Measurements from ENCODE around the gene PLAAT1. TPM values are rescaled to one million over a fixed set of nuclear protein-coding genes. Genes with fewer than 3 reads are reported as not detected.

Gene PLAAT1
- total and polyA plus RNA-seq, 2 experiments from 2014 or later: 0.87 to 1.4 TPM

- H2AFZ ChIP-seq: no peak overlapping the region
- DNase-seq (ENCODE audit: low spot score): no peak
- H4K20me1 ChIP-seq (ENCODE audit: insufficient read depth, poor library complexity, severe bottlenecking): no peaks in the 10 kb centered on the region
- no peak overlapping the region for H3K27ac ChIP-seq
- 100% methylated on average over 2 of the region's 2 CpGs for WGBS (ENCODE audit: low lambda C conversion rate, missing lambda C conversion rate)
- H3K27me3 ChIP-seq: no peaks in the 10 kb centered on the region
- no peaks in the 10 kb centered on the region for H3K9me2 ChIP-seq (replicated peaks; ENCODE audit: insufficient read depth)
- TF ChIP-seq EZH2 (IDR thresholded peaks at IDR 0.05; ENCODE audit: borderline replicate concordance) (no peak), EZH2phosphoT487 (IDR thresholded peaks at IDR 0.05; ENCODE audit: low read depth, severe bottlenecking, unreplicated experiment) (no peak)
- TF ChIP-seq, protein P1, sequence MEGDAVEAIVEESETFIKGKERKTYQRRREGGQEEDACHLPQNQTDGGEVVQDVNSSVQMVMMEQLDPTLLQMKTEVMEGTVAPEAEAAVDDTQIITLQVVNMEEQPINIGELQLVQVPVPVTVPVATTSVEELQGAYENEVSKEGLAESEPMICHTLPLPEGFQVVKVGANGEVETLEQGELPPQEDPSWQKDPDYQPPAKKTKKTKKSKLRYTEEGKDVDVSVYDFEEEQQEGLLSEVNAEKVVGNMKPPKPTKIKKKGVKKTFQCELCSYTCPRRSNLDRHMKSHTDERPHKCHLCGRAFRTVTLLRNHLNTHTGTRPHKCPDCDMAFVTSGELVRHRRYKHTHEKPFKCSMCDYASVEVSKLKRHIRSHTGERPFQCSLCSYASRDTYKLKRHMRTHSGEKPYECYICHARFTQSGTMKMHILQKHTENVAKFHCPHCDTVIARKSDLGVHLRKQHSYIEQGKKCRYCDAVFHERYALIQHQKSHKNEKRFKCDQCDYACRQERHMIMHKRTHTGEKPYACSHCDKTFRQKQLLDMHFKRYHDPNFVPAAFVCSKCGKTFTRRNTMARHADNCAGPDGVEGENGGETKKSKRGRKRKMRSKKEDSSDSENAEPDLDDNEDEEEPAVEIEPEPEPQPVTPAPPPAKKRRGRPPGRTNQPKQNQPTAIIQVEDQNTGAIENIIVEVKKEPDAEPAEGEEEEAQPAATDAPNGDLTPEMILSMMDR (IDR thresholded peaks at IDR 0.05; ENCODE audit: poor library complexity): no peak
- peaks cover 16% of the 10 kb centered on the region for H3K9me3 ChIP-seq (ENCODE audit: low read depth)
- no peaks in the 10 kb centered on the region for H3K79me2 ChIP-seq
- no peak overlapping the region for H3K4me3 ChIP-seq
- no peak overlapping the region for H3K4me2 ChIP-seq
- peaks cover 3% of the 10 kb centered on the region for H3K36me3 ChIP-seq (replicated peaks; ENCODE audit: insufficient read depth, low read depth)
- no peaks in the 10 kb centered on the region for H3K4me1 ChIP-seq (ENCODE audit: insufficient read depth)
Observed at GRCh38 chr3:193248848-193249468, 7.9 kb downstream of the PLAAT1 start.

DNA sequence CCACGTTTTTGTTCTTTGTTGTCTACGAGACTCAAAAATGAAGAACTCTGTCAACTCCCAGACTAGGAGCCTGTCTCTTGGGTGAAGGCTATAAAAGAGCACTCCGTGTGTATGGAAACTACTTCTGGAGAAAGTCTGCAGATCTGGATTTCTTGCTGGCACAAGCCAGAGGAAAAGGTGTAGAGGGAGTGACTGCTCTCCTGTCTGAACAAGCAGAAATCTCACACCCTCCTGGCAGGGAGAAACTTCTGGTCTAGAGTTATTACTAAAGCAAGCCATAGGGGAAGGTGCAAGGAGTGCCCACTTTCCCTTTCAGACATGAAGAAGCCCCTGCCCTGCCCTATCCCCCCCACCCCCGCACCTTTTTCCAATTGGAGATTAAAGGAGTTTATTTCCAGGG lies 9.5 kb downstream of the PLAAT1 start:
- DNase-seq (ENCODE audit: low spot score): no peak
- no peak overlapping the region for H3K4me2 ChIP-seq
- no peaks in the 10 kb centered on the region for H3K79me2 ChIP-seq
- no peaks in the 10 kb centered on the region for H4K20me1 ChIP-seq (ENCODE audit: insufficient read depth, poor library complexity, severe bottlenecking)
- H3K4me3 ChIP-seq: no peak overlapping the region
- no peak overlapping the region for H2AFZ ChIP-seq
- H3K27me3 ChIP-seq: no peaks in the 10 kb centered on the region
- peaks cover 3% of the 10 kb centered on the region for H3K36me3 ChIP-seq (replicated peaks; ENCODE audit: insufficient read depth, low read depth)
- TF ChIP-seq EZH2 (IDR thresholded peaks at IDR 0.05; ENCODE audit: borderline replicate concordance): no peak
- TF ChIP-seq EZH2phosphoT487 (IDR thresholded peaks at IDR 0.05; ENCODE audit: low read depth, severe bottlenecking, unreplicated experiment): no peak
- TF ChIP-seq, protein P1 (IDR thresholded peaks at IDR 0.05; ENCODE audit: poor library complexity): no peak
- H3K9me2 ChIP-seq (replicated peaks; ENCODE audit: insufficient read depth): no peaks in the 10 kb centered on the region
- 88% methylated on average over 4 of the region's 4 CpGs for WGBS (ENCODE audit: low lambda C conversion rate, missing lambda C conversion rate)
- no peak overlapping the region for H3K27ac ChIP-seq
- H3K9me3 ChIP-seq (ENCODE audit: low read depth): peaks cover 16% of the 10 kb centered on the region
- no peaks in the 10 kb centered on the region for H3K4me1 ChIP-seq (ENCODE audit: insufficient read depth)

DNA sequence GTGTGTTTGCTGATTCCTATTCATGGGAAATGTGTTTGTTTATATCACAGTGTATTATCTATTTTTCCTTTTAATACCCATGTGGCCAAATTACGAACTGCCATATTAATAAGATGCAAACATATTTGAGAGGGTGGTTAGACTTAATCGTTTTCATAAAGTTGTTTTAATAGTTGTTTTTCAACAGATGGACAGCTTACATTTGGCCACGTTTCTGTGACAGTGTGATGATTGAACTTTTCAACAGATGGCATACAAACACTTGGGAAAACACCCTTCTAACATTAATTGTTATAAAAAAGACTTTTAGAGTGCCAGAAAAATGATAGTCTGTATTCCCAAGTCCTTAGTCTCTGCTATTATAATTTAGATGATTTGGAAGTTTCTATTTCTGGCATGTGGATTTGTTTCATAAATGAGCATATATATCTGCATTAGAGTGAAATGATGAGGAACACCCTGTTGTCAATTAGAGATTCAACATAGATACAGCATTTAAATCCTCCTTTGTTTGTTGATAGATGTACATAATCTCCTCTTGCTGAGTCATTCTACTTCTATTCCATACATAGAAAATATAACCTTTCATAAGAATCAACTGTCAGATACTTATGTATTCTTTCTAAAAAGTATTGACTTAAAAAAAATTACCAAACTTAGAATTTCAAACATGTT lies 13.1 kb downstream of the PLAAT1 start:
- no peak overlapping the region for H3K4me3 ChIP-seq
- H3K4me2 ChIP-seq: no peak overlapping the region
- no peaks in the 10 kb centered on the region for H3K9me2 ChIP-seq (replicated peaks; ENCODE audit: insufficient read depth)
- H3K79me2 ChIP-seq: no peaks in the 10 kb centered on the region
- no peaks in the 10 kb centered on the region for H3K4me1 ChIP-seq (ENCODE audit: insufficient read depth)
- TF ChIP-seq, protein P1 (IDR thresholded peaks at IDR 0.05; ENCODE audit: poor library complexity): no peak
- TF ChIP-seq EZH2 (IDR thresholded peaks at IDR 0.05; ENCODE audit: borderline replicate concordance) (no peak), EZH2phosphoT487 (IDR thresholded peaks at IDR 0.05; ENCODE audit: low read depth, severe bottlenecking, unreplicated experiment) (no peak)
- no peaks in the 10 kb centered on the region for H3K27me3 ChIP-seq
- H3K27ac ChIP-seq: no peak overlapping the region
- WGBS (ENCODE audit: low lambda C conversion rate, missing lambda C conversion rate): 79% methylated on average over 3 of the region's 3 CpGs
- no peak overlapping the region for H2AFZ ChIP-seq
- H4K20me1 ChIP-seq (ENCODE audit: insufficient read depth, poor library complexity, severe bottlenecking): no peaks in the 10 kb centered on the region
- peaks cover 3% of the 10 kb centered on the region for H3K36me3 ChIP-seq (replicated peaks; ENCODE audit: insufficient read depth, low read depth)
- peaks cover 8% of the 10 kb centered on the region for H3K9me3 ChIP-seq (ENCODE audit: low read depth)
- DNase-seq (ENCODE audit: low spot score): no peak

Data from hepatocyte (in vitro differentiated cells).